IPS DF 6.9 (cell line): Measurements from ENCODE around the gene FBXL17.
"Not testable (repeated sequence)": the region's sequence is repeated elsewhere in the genome, so short reads cannot be mapped to it uniquely, and the experiment has no call there.

Experiments
- DNase-seq: peaks from one replicate; pipeline ENCODE4 v3.0.0-alpha.2; 2013; ENCODE audit warnings: low read depth, low spot score
- H3K27ac ChIP-seq: one replicate; pipeline ENCODE4 v1.5.1; 2013; ENCODE audit warnings: low read length, control low read depth
- H3K27me3 ChIP-seq: 2 replicates; pipeline ENCODE4 v1.6.1; 2013; ENCODE audit warnings: mild to moderate bottlenecking, low read length; ENCODE audit not compliant: control insufficient read depth, insufficient read depth
- H3K36me3 ChIP-seq: 2 replicates; pipeline ENCODE4 v1.6.1; 2013; ENCODE audit warnings: low read length; ENCODE audit not compliant: control insufficient read depth, insufficient read depth
- H3K4me1 ChIP-seq: 2 replicates; pipeline ENCODE4 v1.6.1; 2013; ENCODE audit warnings: low read length; ENCODE audit not compliant: control insufficient read depth, insufficient read depth
- H3K4me3 ChIP-seq: 2 replicates; pipeline ENCODE4 v1.5.1; 2013; ENCODE audit warnings: mild to moderate bottlenecking, low read length
- H3K9me3 ChIP-seq: 2 replicates; pipeline ENCODE4 v1.6.1; 2013; ENCODE audit warnings: low read length, inconsistent platforms; ENCODE audit not compliant: control insufficient read depth, insufficient read depth
- WGBS: extraction: QIAGEN DNeasy Blood & Tissue Kit; methylation state at CpG from one replicate; pipeline ENCODE4 v1.1.7; 2013; ENCODE audit warnings: mixed read lengths, missing lambda C conversion rate; ENCODE audit not compliant: insufficient read length, insufficient coverage; 5-methylcytosine and 5-hydroxymethylcytosine counted together

FBXL17 gene

GRCh38 chr5:108168915-108169314 is 213.0 kb downstream of the FBXL17 start:
- no peaks in the 10 kb centered on the region for H3K27me3 ChIP-seq
- H3K9me3 ChIP-seq, result no peaks in the 10 kb centered on the region
- DNase-seq, result no peak
- whole genome bisulfite sequencing, result no CpG with 5 or more reads among the region's 2 CpGs
- no peaks in the 10 kb centered on the region for H3K4me1 ChIP-seq
- H3K4me3 ChIP-seq, result no peak overlapping the region
- H3K36me3 ChIP-seq, result no peaks in the 10 kb centered on the region
- H3K27ac ChIP-seq, result no peak overlapping the region

GRCh38 chr5:108167174-108167573 is 214.7 kb downstream of the FBXL17 start:
- Histone ChIP-seq H3K9me3 (no peaks in the 10 kb centered on the region), H3K27ac (no peak overlapping the region), H3K27me3 (no peaks in the 10 kb centered on the region), H3K4me3 (no peak overlapping the region), H3K4me1 (no peaks in the 10 kb centered on the region), H3K36me3 (no peaks in the 10 kb centered on the region)
- DNase-seq, result no peak
- no CpG with 5 or more reads among the region's 2 CpGs for WGBS

GRCh38 chr5:108164574-108164973 is 217.3 kb downstream of the FBXL17 start:
- Histone ChIP-seq H3K27me3 (no peaks in the 10 kb centered on the region), H3K9me3 (no peaks in the 10 kb centered on the region), H3K36me3 (no peaks in the 10 kb centered on the region), H3K27ac (no peak overlapping the region), H3K4me1 (no peaks in the 10 kb centered on the region), H3K4me3 (no peak overlapping the region)
- DNase-seq, result no peak
- no CpG with 5 or more reads among the region's 2 CpGs for WGBS

DNA sequence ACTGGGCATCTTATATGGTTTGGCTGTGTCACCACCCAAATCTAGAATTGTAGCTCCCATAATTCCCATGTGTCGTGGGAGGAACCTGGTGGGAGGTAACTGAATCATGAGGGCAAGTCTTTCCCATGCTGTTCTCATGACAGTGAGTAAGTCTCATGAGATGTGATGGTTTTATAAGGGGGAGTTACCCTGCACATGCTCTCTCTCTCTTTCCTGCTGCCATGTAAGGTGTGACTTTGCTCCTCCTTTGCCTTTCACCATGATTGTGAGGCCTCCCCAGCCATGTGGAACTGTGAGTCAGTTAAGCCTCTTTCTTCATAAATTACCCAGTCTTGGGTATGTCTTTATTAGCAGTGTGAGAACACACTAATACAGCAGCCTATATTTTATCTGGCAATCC is 229.0 kb downstream of the FBXL17 start:
- not testable (repeated sequence) for H3K4me1 ChIP-seq, H3K36me3 ChIP-seq, H3K27me3 ChIP-seq, H3K4me3 ChIP-seq, DNase-seq, H3K9me3 ChIP-seq, H3K27ac ChIP-seq
- WGBS, result no CpG with 5 or more reads among the region's 1 CpG

- Histone ChIP-seq H3K36me3 (no peaks in the 10 kb centered on the region), H3K4me1 (no peaks in the 10 kb centered on the region), H3K27ac (no peak overlapping the region), H3K4me3 (no peak overlapping the region), H3K9me3 (no peaks in the 10 kb centered on the region), H3K27me3 (no peaks in the 10 kb centered on the region)
- no peak for DNase-seq
- no CpG with 5 or more reads among the region's 1 CpG for WGBS
Measured at GRCh38 chr5:108149369-108149768, 232.5 kb downstream of the FBXL17 start.

- H3K27me3 ChIP-seq, result no peaks in the 10 kb centered on the region
- H3K9me3 ChIP-seq, result no peaks in the 10 kb centered on the region
- no peak for DNase-seq
- H3K4me1 ChIP-seq, result no peaks in the 10 kb centered on the region
- no peak overlapping the region for H3K4me3 ChIP-seq
- no peak overlapping the region for H3K27ac ChIP-seq
- H3K36me3 ChIP-seq, result no peaks in the 10 kb centered on the region
Measured at GRCh38 chr5:108148715-108149139, 233.2 kb downstream of the FBXL17 start.

- H3K4me3 ChIP-seq, result no peak overlapping the region
Measured at GRCh38 chr5:108146222-108146621, 235.7 kb downstream of the FBXL17 start.

DNA sequence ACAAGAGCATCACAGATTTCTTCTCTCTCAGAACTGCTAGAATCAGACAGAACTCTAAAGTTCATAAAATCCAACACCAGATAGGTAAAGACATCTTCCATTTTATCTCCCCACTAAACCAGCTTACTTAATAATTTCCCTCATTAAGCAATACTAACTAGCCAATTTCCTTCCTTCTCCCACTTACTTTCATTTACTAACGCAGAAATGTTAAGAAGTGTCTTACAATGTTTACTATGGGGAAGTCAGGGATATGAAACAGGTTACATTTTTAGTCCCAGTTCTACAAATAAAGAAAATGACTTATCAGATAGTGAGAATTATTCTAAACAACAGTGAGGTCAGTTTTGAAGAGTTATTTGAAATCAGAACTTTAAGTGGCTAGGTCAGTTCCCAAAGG is 236.5 kb downstream of the FBXL17 start:
- H3K4me1 ChIP-seq, result no peaks in the 10 kb centered on the region
- WGBS, result no CpG with 5 or more reads among the region's 1 CpG
- DNase-seq, result no peak
- no peaks in the 10 kb centered on the region for H3K36me3 ChIP-seq
- H3K27me3 ChIP-seq, result no peaks in the 10 kb centered on the region
- H3K27ac ChIP-seq, result no peak overlapping the region
- no peak overlapping the region for H3K4me3 ChIP-seq
- no peaks in the 10 kb centered on the region for H3K9me3 ChIP-seq

More at GRCh38 chr5:108146222-108146621, 235.7 kb downstream of the FBXL17 start:
- no peak overlapping the region for H3K27ac ChIP-seq
- H3K27me3 ChIP-seq, result no peaks in the 10 kb centered on the region
- no peak for DNase-seq
- H3K9me3 ChIP-seq, result no peaks in the 10 kb centered on the region
- WGBS, result no CpG with 5 or more reads among the region's 4 CpGs
- H3K4me1 ChIP-seq, result no peaks in the 10 kb centered on the region
- H3K36me3 ChIP-seq, result no peaks in the 10 kb centered on the region

DNA sequence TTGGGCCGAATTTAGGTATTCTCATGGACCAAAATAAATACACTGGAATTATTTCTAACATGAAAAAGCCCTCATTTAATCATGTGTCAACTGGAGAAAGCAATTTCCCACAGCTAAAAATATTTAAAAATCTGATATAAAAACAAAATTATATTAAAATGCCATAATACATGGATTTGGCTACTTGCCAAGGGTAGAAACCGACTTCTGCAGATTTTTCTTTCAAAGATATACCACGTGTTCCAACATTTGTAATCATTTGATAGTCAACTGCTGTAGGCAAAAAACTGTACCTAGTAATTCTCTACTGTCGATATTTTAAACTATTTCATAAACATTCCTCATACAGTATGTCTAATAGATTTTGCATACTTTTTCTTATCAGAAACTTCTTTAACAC is 237.6 kb downstream of the FBXL17 start:
- no peak overlapping the region for H3K4me3 ChIP-seq
- H3K27ac ChIP-seq, result no peak overlapping the region
- DNase-seq, result no peak
- H3K9me3 ChIP-seq, result no peaks in the 10 kb centered on the region
- no peaks in the 10 kb centered on the region for H3K27me3 ChIP-seq
- no peaks in the 10 kb centered on the region for H3K36me3 ChIP-seq
- WGBS, result 100% methylated on average over 1 of the region's 4 CpGs
- no peaks in the 10 kb centered on the region for H3K4me1 ChIP-seq

DNA sequence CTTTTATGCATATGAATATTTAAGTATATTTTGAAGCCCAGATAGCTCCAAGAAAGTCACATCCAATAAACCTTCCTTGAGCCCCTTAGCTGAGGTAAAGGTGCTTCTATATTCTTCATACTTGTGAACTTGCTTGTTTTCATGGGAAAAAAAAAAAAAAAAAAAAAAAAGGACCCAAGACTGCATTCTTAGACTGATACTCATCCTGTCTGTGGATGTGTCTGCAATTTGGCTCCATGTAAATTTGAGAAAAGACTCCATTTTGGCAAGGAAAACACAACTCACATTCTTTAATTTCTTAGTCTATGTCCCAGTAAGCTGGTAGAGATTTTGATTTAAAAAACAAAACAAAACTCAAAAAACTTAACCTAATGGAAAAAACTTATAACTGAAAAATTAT is 238.3 kb downstream of the FBXL17 start:
- no peak for DNase-seq
- Histone ChIP-seq H3K4me1 (no peaks in the 10 kb centered on the region), H3K27ac (no peak overlapping the region), H3K9me3 (no peaks in the 10 kb centered on the region), H3K27me3 (no peaks in the 10 kb centered on the region), H3K36me3 (no peaks in the 10 kb centered on the region), H3K4me3 (no peak overlapping the region)

DNA sequence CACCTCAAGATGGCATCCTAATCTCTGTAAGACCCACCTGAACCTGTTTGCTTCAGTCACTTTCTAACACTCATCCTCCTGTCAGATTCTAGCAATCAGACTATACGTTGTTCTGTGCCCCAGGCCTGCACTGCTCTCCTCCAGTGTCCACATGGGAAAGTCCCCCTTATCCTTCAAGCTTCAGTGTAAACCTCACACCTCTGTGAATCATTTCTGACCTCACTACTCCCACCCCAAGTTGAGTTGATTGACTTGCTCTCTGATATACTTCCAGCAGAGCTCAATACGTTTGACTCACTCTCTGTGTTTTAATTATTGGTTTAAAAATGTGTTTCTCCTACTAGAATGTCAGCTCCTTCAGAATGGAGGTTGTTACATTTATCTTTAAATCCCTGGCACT is 240.2 kb downstream of the FBXL17 start:
- DNase-seq, result no peak
- H3K27ac ChIP-seq, result no peak overlapping the region
- H3K4me1 ChIP-seq, result no peaks in the 10 kb centered on the region
- H3K4me3 ChIP-seq, result no peak overlapping the region
- no peaks in the 10 kb centered on the region for H3K27me3 ChIP-seq
- H3K9me3 ChIP-seq, result no peaks in the 10 kb centered on the region
- no peaks in the 10 kb centered on the region for H3K36me3 ChIP-seq
- WGBS, result no CpG with 5 or more reads among the region's 2 CpGs
